HG03139 (cell line): ENCODE measurements around the gene TTC7B.
"Not testable (repeated sequence)": the region's sequence is repeated elsewhere in the genome, so short reads cannot be mapped to it uniquely, and the experiment has no call there.

Experiments
- ATAC-seq: cut with Tn5 transposase; IDR thresholded peaks from one replicate; pipeline ENCODE4 v1.9.1; 2021; ENCODE audit not compliant: unreplicated experiment

The TTC7B gene

DNA sequence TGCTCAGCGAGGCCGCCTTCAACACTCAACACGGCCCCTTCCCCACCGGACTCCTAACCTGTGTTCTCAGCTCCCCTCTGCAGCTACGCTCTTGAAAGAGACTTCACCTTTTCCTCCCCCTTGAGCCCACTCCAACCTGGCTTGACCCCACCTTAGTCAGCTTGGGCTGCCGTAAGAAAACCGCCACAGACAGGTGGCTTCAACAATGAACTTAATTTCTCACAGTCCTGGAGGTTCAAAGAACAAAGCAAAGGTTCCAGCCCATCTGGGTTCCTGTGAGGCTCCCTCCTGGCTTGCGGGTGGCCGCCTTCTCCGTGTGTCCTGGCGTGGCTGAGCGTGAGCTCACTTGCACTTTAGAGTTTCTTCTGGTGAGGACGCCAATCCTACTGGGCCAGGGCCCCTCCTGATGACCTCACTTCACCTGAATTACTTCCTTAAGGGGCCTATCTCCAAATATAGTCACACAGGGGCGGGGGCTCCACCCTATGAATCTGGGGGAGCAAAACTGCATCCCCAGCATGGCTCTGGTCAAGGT, 280.6 kb downstream of the TTC7B start:
- no peak for ATAC-seq

DNA sequence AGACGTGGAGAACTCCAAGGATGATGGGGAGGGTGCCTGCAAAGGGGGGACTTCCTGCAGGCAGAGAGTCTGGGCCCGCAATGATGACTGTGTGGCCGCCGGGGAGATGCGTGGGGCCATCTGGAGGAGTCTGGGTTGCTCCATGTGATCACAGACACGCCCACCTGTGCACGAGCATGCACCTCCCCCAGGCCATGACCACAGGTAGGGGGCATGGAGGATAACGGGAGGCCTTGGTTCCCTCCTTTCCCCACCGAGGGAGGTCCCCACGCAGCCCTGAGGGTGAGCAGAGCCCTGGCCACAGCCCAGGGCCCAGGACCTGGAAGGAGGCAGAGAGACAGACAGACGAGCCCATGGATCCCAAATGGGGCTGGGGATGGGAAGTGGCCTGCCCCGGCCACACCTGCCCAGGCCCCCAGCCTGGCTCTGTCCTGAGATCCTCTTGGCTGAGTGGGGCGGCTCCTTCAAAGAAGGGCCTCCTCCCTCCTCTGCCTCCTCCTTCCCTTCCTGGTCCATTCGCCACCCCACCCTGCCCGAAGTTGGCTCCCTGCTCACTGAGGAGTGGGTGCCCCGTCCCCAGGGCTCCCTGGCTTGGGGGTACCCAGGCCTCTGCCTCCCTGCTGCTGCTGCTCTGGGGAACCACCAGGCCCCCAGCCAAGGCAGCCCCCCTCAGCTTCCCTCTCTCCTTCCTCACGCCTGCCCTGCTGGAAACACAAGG, 281.2 kb downstream of the TTC7B start:
- ATAC-seq = no peak

DNA sequence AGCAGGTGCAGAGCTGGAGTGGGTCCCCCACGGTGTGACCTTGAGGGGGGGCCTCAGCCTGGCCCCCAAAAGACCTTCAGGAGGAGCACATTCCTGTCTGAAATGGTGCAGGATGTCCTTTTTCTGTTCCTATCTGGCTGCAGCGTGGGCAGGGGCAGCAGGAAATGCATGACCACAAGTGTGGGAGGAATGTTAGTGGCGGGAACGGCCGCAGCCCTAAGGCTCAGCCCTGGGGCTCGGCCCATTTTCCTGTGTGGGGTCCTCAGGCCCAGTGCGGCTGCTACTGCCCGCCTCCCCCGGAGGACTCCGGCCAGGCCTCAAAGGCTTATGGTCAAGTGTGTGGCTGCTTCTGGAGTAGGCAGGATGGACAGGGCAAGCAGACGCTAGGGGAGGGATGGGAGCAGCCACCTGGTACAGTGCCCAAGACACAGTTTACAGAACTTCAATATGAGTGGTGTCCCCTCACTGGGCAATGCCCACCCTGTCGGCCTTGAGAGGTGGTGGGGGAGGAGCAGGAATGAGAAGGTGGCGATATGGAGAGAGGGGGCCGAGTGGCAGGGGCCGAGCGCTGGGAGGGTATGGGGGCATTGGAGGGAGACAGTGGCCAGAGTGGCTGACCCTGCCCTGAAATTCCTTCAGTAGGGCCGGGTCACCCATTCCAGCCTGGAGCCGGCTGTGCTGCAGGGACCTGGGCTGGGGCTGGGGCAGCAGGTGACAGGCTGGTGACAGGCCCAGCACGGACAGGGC, 282.0 kb downstream of the TTC7B start:
- no peak for ATAC-seq

DNA sequence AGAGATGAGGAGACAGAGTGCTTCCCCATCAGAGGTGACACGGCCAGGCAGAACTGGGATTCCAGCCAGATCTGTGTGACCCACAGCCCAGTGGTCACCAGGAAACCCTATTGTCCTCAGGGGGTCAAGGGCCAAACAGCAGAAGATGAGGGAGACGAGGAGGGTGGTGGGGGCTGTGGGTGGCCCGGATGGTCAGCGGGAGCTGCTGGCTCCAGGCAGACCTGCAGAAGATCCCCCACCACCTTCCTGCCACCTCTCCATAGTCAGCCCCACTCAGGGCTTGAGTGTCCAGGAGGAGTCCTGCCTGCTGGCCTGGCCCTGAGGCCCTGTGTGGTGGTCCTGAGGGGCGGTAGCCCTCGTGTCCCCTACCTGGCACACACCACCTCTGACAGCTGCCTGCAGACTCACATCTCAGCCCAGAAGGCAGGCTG, 282.6 kb downstream of the TTC7B start:
- no peak for ATAC-seq

DNA sequence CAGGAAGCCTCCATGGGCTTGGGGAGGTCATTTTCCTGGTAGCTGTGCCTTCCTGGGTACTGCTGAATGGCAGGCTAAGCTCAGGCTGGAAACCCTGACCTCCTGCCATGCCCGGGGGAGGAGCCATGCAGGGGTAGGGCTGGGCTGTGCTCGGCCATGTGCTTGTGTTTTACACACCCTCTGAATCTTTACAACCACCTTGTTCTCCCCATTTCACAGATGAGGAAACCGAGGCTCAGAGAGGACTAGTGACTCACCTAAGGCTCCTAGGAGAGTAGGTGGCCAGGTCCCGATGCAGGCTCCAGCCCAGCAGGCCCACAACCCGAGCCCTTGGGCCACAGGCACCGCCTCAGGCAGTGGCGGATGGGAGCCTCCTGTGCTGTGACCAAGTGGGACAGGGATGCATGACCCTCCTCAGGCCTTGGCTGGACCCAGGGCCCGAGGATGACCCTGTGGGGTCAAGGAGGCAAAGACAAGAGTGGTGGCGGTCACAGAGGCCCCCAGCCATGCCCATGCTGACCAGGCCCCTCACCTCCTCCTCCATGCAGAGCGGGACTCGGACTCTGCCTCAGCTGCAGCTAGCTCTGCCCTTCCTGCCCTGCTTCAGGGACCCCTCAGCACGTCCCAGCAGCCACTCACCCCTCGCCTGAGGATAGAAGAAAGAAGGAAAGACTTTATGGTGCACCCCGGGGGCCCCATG, 283.3 kb downstream of the TTC7B start:
- no peak for ATAC-seq

DNA sequence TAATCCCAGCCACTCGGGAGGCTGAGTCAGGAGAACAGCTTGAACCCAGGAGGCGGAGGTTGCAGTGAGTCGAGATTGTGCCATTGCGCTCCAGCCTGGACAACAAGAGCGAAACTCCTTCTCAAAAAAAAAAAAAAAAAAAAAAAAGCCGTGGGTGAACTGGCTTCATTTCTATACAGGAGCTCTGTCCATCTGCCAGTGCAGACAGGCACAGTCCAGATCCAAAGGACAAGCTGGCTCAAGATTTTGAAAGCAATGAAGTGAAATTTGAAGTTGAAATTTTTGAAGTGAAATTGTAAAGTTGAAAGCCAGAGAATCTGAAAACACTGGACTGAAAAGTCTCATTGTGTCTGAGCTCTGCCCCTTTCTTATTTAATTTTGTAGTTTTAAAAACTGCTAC, 284.7 kb downstream of the TTC7B start:
- ATAC-seq = no peak

DNA sequence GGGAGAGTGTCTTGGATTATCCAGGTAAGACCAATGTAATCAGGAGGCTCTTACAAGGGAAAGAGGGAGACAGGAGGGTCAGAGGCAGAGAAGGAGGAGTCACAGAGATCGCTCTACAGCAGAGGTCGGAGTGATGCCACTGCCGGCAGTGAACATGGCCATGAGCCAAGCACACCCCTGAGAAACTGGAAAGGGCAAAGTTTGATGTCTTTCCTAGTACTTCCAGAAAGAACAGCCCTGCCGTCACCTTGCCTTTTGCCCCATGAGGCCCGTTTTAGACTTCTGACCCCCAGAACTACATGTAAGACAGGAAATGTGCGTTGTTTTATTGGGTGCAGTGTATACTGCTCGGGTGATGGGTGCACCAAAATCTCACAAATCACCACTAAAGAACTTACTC, 285.7 kb downstream of the TTC7B start:
- ATAC-seq = no peak

DNA sequence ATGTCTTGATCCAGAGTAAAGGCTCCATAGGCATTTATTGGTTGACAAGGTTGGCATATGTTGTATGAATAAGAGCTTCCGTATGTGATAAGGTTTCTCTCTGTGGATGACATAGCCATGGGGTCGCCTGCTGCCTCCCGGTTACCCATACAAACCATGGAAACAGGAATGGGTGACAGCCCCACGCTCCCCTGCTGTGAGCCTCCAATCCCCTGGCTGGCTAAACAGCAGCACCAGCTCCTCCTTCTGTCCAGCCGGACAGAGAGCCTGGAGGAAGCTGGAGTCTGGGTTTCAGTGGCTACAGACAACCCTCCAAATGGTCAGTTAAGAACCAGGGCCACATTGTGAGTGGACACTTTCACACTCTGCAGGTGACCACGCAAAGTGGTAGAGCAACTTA, 288.3 kb downstream of the TTC7B start:
- no peak for ATAC-seq

DNA sequence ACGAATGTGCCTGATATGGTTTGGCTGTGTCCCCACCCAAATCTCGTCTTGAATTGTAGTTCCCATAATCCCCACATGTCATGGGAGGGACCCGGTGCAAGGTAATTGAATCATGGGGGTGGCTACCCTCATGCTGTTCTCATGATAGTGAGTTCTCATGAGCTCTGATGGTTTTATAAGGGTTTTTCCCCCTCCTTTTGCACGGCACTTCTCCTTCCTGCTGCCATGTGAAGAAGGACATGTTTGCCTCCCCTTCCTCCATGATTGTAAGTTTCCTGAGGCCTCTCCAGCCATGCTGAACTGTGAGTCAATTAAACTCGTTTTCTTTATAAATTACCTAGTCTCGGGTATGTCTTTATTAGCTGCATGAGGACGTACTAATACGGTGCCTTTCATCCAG, 289.7 kb downstream of the TTC7B start:
- ATAC-seq = not testable (repeated sequence)

DNA sequence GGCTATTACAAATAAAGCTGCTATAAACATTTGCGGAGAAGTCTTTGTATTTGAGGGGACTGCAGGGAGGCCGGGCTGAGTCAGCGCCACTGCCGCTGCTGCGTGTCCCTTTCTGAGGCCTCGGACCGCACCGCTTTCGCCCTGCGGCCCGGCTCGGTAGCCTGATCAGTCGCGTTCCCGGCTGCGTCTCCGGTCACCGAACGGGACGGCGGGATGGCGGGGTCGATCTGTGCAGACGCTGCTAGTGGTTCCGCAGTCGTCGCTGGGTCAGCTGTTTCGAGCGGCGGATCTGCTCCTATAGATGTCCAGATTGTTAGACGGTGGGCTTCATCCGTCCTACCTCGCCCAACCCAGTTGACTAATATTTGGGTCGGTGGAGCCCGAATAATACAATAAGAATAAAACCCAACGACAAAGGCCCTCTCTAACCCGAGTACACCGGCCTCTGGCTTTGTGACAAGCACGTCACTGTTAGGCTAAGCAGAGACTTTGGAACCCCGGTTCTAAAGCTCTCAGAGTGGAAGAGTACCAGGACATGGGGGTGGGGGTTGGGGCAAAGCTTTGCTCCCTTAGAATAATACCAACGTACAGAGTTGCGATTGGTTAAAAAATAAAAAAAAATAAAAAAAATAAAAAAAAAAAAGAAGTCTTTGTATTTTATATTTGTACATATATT, 290.7 kb downstream of the TTC7B start:
- not testable (repeated sequence) for ATAC-seq

DNA sequence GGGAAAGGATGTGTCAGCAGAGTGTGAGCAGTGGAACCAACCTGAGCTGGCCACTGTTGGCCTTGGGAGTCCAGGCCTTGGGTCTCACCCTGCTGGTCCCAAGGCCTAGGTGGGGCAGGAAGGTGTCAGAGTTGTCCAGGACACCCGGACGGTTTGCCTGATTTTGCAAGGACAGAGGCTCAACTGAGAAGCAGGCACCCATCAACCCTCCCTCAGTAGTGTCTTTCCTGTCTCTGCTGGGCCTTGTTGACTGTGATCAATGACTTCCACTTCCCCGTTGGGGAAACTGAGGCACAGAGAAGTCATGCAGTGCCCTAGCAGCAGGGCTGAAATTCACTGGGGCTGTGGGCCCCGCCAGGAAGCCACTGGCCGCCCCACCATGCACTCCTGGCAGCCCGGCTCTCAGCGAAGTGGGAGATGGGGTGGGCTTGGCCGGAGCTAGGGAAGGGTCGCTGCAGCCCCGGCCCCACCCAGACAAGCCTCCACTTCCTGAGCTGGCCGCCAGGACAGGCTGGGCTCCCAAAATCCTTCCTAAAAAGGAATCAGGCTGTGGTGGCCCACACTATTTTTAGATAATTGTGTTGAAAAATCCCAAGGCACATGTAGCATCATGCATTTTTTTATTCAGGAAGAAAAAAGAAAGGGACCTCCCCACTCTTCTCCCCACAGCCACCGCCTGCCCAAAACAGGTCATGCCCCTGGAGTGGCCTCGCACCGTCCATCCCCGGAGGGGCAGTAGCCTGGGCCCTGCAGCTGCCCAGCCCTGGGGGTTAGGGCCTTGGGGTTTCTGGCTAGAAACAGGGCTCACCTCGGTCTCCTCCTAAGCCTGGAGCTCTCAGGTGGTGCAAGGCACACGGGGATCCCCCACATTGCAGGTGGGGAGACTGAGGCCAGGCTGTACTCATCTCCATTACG, 292.0 kb downstream of the TTC7B start:
- no peak for ATAC-seq

DNA sequence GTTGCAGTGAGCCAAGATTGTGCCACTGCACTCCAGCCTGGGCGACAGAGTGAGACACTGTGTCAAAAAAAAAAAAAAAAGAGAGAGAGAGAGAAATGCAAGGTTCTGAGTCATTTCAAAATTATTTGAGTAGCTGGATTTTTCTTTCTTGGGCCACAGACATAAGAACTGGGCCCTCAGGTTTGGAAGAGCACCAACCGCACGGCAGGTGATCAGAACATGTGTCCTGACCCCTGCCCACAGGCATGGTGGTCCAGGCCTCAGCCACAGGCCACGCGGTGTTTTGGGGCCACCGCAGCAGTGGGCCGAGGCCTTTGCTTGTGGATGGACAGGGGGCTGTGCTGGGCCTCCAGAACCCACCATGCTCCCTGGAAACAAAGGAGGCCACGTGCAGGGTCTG, 292.7 kb downstream of the TTC7B start:
- no peak for ATAC-seq

DNA sequence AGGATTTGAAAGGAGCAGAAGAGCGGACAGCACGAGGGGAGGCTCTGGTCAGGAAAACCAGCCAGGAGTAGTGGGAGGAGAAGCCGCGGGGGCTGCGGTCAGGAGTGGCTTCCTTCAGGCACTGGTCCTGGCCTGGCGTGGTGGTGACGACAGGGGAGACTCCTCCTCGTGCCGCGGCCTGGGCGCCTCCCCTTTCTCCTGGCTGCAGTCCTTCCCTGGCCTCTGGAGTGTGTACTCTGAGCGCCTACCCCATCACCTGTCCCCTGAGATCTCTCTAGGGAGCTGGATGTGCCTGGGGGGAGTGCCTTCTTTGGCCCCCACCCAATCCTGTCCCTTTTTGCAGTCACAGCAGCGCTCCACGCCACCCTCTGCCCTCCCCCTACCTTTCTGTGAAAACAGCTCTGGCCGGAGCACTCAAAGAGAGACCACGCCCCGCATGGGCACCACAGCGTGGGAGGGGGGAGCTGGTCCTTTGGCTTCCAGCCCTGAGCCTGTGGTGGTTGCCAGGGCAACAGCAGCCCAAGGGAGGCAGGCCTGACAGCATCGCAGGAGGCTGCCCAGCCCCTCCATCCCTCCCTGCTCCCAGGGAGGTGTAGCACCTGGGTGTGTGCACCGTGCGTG, 293.5 kb downstream of the TTC7B start:
- ATAC-seq = no peak

DNA sequence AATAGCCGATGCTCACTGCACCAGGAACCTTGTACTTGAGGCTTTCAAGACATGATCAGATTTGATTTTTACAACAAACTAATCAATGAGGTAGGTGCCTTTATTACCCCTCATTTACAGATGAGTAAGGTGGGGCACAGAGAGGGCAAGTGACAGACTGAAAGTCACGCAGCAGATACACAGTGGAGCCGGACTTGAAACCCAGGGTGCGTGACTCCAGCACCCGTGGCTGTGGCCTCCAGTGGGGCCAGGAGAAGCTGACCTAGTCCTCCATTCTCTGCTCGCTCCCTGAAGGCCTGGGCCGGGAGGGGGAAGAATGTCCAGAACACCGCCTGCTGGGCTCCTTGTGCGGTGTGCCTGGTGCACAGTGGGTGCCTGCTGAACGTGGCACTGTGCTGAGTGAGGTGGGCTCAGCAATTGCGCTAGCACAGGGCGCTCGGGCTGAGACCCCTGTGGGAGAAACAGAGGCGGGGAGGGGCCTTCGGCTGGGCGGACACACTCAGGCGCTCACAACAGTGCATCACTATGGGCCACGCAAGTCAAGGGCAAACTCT, 294.2 kb downstream of the TTC7B start:
- ATAC-seq = no peak

DNA sequence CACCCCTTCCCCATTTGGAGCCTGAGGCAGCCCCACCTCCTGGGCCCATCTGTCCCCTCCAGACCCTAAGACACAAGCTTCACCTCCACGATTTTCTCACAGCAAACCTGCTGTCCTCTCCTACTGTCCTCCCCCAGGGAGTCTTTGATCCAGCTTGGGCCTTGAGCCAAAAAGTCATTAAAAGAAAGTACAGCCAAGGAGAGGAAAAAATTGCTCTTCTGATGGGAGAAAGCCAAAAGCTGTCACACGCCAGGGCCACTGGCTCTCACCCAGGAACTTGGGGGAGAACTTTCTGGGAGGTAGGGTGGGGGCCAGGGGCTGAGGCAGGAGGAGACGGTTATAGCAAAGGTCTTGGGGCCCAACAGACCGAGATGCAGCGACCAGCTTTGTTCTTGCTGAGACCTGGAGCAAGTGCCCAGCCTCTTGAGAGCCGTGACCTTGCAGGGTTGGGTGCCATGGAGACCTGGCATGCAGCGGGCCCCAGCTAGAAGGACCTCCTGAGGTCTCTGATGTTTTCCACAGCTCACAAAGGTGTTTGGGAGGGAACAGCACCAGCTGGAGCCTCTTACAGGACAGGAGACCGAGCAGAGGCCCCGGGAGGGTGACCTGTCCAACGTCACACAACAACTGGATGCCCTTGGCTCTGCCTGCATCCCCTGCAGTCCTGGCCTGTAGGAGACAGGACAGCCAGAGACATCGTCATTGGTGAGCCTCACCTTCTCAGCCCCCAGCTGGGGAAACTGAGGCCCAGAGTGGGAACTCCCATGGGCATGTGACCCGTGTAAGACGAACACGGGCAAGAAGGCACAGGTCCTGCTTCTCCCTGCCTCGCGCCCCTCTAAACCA, 294.9 kb downstream of the TTC7B start:
- ATAC-seq = no peak

DNA sequence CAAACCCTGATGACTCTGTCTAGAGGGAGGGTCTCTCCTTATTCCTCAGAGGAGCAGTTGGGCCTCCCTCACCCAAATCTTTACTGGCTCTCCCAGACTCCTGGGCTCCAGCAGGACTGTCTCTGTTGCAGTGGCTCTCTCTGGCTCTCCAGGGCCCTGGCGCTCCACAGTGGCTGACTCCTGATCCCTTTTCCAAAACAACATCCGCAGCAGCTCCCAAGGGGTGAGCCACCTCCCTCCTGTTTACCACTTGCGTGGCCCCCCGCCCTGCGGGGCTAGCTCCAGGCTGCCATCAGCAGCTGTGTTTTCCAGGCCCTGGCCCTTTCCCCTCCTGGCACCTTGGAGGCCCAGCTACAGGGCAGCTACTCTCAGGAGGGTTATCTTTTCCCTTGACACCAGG, 295.9 kb downstream of the TTC7B start:
- no peak for ATAC-seq

DNA sequence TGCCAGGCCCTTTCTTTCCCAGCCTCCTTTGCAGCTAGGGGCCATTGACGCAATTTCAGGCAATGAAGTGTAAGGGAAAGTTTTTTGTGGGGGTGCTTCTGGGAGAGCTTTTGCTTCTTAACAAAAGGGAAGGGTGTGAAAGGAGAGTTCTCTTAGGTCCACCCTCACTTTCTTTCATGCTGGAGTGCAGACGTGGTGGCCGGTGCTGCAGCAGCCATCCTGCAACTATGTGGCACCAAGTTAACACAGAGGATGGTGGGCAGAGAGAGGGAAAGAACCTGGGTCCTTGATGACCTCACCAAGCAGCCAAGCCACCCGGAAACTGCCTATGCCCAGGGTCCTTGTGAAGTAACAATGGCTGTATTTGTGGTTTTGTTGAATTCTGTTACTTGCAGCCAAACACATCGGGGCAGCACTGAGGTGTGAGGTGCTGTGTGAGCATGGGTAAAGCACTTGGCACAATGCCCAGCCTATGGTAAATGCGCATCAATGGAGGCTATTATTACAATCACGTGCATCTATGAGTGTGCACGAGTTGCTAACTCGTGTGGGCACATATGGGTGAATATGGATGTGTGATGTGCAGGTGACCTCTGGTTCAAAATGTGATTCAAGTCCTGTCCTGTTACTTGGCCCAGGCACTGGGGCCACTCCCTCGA, 296.8 kb downstream of the TTC7B start:
- no peak for ATAC-seq

DNA sequence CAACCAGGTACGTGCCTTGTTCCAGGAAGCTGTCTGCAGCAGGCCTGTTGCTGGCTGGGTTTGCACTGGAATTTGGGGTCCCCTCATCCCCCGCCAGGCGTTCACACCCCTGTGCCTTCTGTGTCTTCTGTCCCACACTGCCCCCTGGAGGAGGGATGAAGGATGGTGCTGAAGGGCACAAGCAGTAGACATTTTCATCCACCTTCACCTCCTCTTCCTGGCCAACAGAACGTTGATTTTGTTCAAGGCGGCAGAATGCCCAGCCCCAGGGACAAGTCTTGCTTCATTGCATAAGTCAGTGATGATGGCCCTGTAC, 297.3 kb downstream of the TTC7B start:
- no peak for ATAC-seq
